GM12874 (cell line): Measurements from ENCODE around the gene HTT.

Source experiments
- TF ChIP-seq, protein P1 (sequence below): IDR thresholded peaks from 2 replicates; pipeline ENCODE4 v1.5.1; 2011; ENCODE audit warnings: low read depth, mild to moderate bottlenecking, control low read depth, low read length, moderate library complexity; ENCODE audit not compliant: insufficient read depth

HTT gene

DNA sequence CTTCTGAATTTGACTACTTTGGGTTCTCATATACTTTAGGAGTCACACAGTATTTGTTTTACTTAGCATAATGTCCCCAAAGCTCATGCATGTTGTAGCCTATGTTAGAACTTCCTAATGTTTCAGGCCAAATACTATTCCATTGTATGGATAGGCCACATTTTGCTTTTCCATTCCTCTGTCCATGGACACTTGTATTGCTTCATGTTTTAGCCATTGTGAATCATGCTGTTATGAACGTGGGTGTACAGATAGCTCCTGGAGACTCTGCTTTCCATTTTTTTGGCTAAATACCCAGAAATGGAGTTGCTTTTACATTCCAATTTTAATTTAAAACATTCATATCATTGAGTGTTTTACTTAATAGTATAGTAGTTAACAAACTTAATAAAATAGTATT, 54.5 kb downstream of the HTT start:
- TF ChIP-seq, protein P1, sequence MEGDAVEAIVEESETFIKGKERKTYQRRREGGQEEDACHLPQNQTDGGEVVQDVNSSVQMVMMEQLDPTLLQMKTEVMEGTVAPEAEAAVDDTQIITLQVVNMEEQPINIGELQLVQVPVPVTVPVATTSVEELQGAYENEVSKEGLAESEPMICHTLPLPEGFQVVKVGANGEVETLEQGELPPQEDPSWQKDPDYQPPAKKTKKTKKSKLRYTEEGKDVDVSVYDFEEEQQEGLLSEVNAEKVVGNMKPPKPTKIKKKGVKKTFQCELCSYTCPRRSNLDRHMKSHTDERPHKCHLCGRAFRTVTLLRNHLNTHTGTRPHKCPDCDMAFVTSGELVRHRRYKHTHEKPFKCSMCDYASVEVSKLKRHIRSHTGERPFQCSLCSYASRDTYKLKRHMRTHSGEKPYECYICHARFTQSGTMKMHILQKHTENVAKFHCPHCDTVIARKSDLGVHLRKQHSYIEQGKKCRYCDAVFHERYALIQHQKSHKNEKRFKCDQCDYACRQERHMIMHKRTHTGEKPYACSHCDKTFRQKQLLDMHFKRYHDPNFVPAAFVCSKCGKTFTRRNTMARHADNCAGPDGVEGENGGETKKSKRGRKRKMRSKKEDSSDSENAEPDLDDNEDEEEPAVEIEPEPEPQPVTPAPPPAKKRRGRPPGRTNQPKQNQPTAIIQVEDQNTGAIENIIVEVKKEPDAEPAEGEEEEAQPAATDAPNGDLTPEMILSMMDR, result no peak

DNA sequence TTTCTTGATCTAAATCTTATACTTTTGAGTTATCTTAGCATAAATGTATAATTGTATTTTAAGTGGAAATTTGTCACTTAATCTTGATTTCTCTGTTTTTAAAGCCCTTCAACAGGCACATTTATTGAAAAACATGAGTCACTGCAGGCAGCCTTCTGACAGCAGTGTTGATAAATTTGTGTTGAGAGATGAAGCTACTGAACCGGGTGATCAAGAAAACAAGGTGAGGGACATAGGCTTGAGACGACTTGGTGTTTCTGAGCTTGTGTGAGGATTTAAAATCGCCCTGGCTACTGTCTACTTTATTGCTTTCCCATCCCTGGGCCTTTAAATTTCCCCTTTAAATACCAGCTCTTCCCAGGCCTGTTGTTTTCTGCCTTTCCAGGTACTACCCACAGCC, 55.7 kb downstream of the HTT start:
- TF ChIP-seq, protein P1, result no peak

DNA sequence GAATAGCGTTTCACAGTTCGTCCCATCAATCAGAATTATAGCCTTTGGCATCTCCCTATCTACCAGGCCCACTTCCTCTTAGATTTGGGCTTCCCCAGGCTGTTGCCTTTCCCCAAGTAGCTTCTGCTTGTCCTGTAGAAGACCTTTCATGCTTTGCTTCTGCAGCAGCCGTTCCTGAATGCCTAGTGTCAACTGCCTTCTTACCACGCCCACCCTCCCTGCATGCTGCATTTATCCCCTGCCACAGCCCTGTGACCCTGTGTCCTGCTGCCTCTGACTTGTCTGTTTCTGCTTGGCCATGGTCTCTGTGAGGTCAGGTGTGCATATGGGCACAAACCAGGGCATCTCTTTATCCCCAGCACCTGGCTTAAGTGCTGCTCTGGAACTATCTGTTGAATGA, 56.3 kb downstream of the HTT start:
- TF ChIP-seq, protein P1, result no peak

DNA sequence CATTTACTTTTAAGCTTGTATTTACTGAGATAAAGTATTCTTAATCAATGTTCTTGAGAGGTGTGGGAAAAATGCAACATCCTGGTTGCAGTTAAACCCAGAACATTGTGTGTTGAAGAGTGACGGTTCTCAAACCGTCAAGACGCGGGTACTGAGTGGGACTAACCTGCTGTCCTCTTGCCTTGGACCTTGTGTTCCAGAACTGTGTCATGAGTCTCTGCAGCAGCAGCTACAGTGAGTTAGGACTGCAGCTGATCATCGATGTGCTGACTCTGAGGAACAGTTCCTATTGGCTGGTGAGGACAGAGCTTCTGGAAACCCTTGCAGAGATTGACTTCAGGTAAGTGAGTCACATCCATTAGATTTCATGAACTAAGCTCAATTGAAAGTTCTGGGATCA, 59.7 kb downstream of the HTT start:
- TF ChIP-seq, protein P1, result no peak

DNA sequence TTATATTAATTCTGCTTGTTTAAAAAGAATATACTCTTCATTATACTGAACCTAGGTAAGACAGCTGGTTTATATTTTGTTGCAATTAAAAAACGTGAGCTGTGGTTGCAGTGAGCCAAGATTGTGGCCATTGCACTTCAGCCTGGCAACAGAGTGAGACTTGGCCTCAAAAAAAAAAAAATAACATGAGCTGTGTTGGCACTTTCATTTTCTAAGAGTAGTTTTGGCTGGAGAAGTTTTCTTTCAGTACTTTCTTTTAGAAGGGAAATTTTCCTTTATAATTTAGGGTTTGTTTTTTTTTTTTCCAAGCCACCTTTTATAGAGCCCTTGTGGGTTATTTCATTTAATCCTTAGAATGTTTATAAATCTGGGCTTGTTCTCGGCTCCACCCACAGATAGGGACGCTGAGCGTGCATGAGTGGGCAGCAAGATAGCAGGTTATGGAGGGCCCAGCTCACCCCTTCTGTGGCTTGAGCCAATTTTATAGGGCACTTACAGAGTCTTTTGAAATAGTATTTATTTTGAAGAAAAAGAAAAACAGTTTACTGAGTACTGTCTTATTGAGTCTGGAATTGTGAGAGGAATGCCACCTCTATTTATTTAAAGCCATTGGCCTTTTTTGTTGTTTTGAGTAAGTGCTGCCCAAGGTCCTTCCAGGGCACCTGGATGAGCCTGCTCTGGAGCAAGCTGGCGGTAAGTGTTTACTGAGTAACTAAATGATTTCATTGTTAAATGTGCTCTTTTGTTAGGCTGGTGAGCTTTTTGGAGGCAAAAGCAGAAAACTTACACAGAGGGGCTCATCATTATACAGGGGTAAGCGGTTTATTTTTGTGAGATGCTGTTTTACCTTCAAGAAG, 60.9 kb downstream of the HTT start:
- TF ChIP-seq, protein P1, result no peak

DNA sequence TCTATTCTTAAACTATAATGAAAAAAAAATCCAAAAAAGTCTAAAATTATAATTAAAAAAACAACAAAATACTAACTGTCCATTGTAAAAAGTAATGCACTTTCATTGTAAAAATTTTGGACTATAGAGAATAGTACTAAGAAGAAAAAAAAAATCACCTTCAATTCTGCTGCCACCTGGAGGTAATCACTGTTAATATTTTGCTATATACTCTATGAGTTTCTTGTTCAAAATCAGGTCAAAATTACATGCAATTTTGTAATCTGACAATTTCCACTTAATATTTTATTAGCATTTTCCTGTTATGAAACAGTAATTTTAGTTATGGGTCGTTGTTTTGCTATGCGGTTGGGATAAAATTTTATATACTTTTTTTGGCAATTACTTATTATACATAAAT, 62.0 kb downstream of the HTT start:
- TF ChIP-seq, protein P1, result no peak

DNA sequence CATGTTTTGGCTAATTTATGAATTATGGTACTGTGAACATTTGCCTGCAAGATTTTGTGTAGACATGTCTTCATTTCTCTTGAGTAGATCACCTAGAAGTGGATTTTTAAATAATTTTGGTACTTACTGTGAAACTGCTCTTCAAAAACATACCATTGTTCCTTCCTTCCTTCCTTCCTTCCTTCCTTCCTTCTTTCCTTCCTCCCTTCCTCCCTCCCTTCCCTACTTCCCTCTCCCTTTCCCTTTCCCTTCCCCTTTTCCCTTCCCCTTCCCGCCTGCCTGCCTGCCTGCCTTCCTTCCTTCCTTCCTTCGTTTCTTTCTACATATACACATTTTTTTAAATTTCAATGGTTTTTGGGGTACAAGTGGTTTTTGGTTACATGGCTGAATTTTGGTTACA, 63.4 kb downstream of the HTT start:
- TF ChIP-seq, protein P1, result no peak
